Adipocyte (in vitro differentiated cells): ENCODE measurements around the gene AOPEP.
A peak's percentile ranks its signal among the peaks of the same experiment; 100 is the strongest.

ENCODE experiments used
- DNase-seq: peaks from one replicate; pipeline ENCODE4 v3.0.0-alpha.2; 2015; ENCODE audit warnings: low read depth
- H3K27me3 ChIP-seq: replicated peaks from 2 replicates; pipeline ENCODE4 v1.7.0; 2013; ENCODE audit warnings: mild to moderate bottlenecking, low read length, moderate library complexity; ENCODE audit not compliant: control insufficient read depth, insufficient read depth
- H3K36me3 ChIP-seq: 2 replicates; pipeline ENCODE4 v1.7.0; 2013; ENCODE audit warnings: low read length, mild to moderate bottlenecking, moderate library complexity; ENCODE audit not compliant: control insufficient read depth, insufficient read depth, severe bottlenecking
- H3K4me1 ChIP-seq: 2 replicates; pipeline ENCODE4 v1.7.0; 2013; ENCODE audit warnings: mild to moderate bottlenecking, low read length, moderate library complexity; ENCODE audit not compliant: control insufficient read depth, insufficient read depth
- H3K4me3 ChIP-seq: 2 replicates; pipeline ENCODE4 v1.7.0; 2013; ENCODE audit warnings: mild to moderate bottlenecking, low read length, moderate library complexity
- H3K9ac ChIP-seq: 2 replicates; pipeline ENCODE4 v1.7.0; 2013; ENCODE audit warnings: mild to moderate bottlenecking, low read length, moderate library complexity
- H3K9me3 ChIP-seq: 2 replicates; pipeline ENCODE4 v1.7.0; 2013; ENCODE audit warnings: mild to moderate bottlenecking, low read length, moderate library complexity; ENCODE audit not compliant: control insufficient read depth

The AOPEP gene

GRCh38 chr9:95079461-95079860, 353.0 kb downstream of the AOPEP start:
- Histone ChIP-seq H3K36me3 (peaks cover 62% of the 10 kb centered on the region), H3K9me3 (no peaks in the 10 kb centered on the region), H3K4me3 (no peak overlapping the region), H3K9ac (no peak overlapping the region), H3K4me1 (no peaks in the 10 kb centered on the region), H3K27me3 (no peaks in the 10 kb centered on the region)
- no peak for DNase-seq

- Histone ChIP-seq H3K4me3 (no peak overlapping the region), H3K9ac (no peak overlapping the region), H3K27me3 (no peaks in the 10 kb centered on the region), H3K9me3 (no peaks in the 10 kb centered on the region), H3K4me1 (no peaks in the 10 kb centered on the region), H3K36me3 (peaks cover 68% of the 10 kb centered on the region)
- DNase-seq, result no peak
These were observed 354.6 kb downstream of the AOPEP start for GRCh38 chr9:95080961-95081647.

GRCh38 chr9:95081998-95082397, 355.5 kb downstream of the AOPEP start:
- H3K4me1 ChIP-seq, result no peaks in the 10 kb centered on the region
- H3K9ac ChIP-seq, result no peak overlapping the region
- peaks cover 76% of the 10 kb centered on the region for H3K36me3 ChIP-seq
- H3K4me3 ChIP-seq, result no peak overlapping the region
- no peaks in the 10 kb centered on the region for H3K27me3 ChIP-seq
- DNase-seq, result no peak
- no peaks in the 10 kb centered on the region for H3K9me3 ChIP-seq

- H3K4me1 ChIP-seq, result no peaks in the 10 kb centered on the region
- no peaks in the 10 kb centered on the region for H3K9me3 ChIP-seq
- H3K36me3 ChIP-seq, result peaks cover 72% of the 10 kb centered on the region
- H3K27me3 ChIP-seq, result no peaks in the 10 kb centered on the region
- H3K4me3 ChIP-seq, result no peak overlapping the region
- DNase-seq, result no peak
- no peak overlapping the region for H3K9ac ChIP-seq
These were observed 356.0 kb downstream of the AOPEP start for GRCh38 chr9:95082401-95083084.

- Histone ChIP-seq H3K9me3 (no peaks in the 10 kb centered on the region), H3K27me3 (no peaks in the 10 kb centered on the region), H3K9ac (no peak overlapping the region), H3K4me1 (no peaks in the 10 kb centered on the region), H3K36me3 (peaks cover 70% of the 10 kb centered on the region), H3K4me3 (no peak overlapping the region)
- DNase-seq, result no peak
These were observed 356.7 kb downstream of the AOPEP start for GRCh38 chr9:95083086-95083768.

GRCh38 chr9:95084254-95084934, 357.9 kb downstream of the AOPEP start:
- H3K36me3 ChIP-seq, result peaks cover 69% of the 10 kb centered on the region
- no peaks in the 10 kb centered on the region for H3K27me3 ChIP-seq
- no peaks in the 10 kb centered on the region for H3K9me3 ChIP-seq
- H3K4me3 ChIP-seq, result no peak overlapping the region
- no peaks in the 10 kb centered on the region for H3K4me1 ChIP-seq
- DNase-seq, result no peak
- no peak overlapping the region for H3K9ac ChIP-seq

GRCh38 chr9:95085036-95085770, 358.7 kb downstream of the AOPEP start:
- Histone ChIP-seq H3K4me1 (no peaks in the 10 kb centered on the region), H3K4me3 (no peak overlapping the region), H3K27me3 (no peaks in the 10 kb centered on the region), H3K36me3 (peaks cover 69% of the 10 kb centered on the region), H3K9me3 (no peaks in the 10 kb centered on the region), H3K9ac (no peak overlapping the region)
- no peak for DNase-seq

- DNase-seq, result no peak
- Histone ChIP-seq H3K4me3 (no peak overlapping the region), H3K27me3 (no peaks in the 10 kb centered on the region), H3K9ac (no peak overlapping the region), H3K4me1 (no peaks in the 10 kb centered on the region), H3K9me3 (no peaks in the 10 kb centered on the region), H3K36me3 (peaks cover 62% of the 10 kb centered on the region)
These were observed 359.5 kb downstream of the AOPEP start for GRCh38 chr9:95085861-95086563.

- Histone ChIP-seq H3K9me3 (no peaks in the 10 kb centered on the region), H3K4me3 (no peak overlapping the region), H3K9ac (no peak overlapping the region), H3K36me3 (peaks cover 57% of the 10 kb centered on the region), H3K27me3 (no peaks in the 10 kb centered on the region), H3K4me1 (peaks cover 4% of the 10 kb centered on the region)
- no peak for DNase-seq
These were observed 360.1 kb downstream of the AOPEP start for GRCh38 chr9:95086564-95086955.

GRCh38 chr9:95087659-95088242, 361.3 kb downstream of the AOPEP start:
- no peaks in the 10 kb centered on the region for H3K27me3 ChIP-seq
- peak; percentile 37 for DNase-seq
- peaks cover 45% of the 10 kb centered on the region for H3K36me3 ChIP-seq
- H3K4me3 ChIP-seq, result no peak overlapping the region
- H3K9ac ChIP-seq, result no peak overlapping the region
- no peaks in the 10 kb centered on the region for H3K9me3 ChIP-seq
- H3K4me1 ChIP-seq, result peaks cover 16% of the 10 kb centered on the region
